ENCODE results near the gene ARG2.
A peak's percentile ranks its signal among the peaks of the same experiment; 100 is the strongest.

The ARG2 gene

GRCh38 chr14:67619446-67620216, at the start of gene ARG2:
Gene ARG2 (plus strand): TSS chr14:67619920. CDS start chr14:67619978, 58 bp downstream.
- peak; percentile 77 to 83 for DNase-seq

- no peak for DNase-seq
Observed at GRCh38 chr14:67570453-67570852, 49.3 kb upstream of the ARG2 start.

GRCh38 chr14:67571275-67571990, 48.3 kb upstream of the ARG2 start:
- DNase-seq = peak; percentile 57 to 60

GRCh38 chr14:67571991-67572323, 47.8 kb upstream of the ARG2 start:
- no peak for DNase-seq

GRCh38 chr14:67572608-67573007, 47.1 kb upstream of the ARG2 start:
- no peak for DNase-seq

- no peak for DNase-seq
Observed at GRCh38 chr14:67573228-67574010, 46.3 kb upstream of the ARG2 start.

GRCh38 chr14:67574156-67574555, 45.6 kb upstream of the ARG2 start:
- no peak for DNase-seq

GRCh38 chr14:67574806-67575205, 44.9 kb upstream of the ARG2 start:
- DNase-seq = no peak

- DNase-seq = peak; percentile 58 to 62
Observed at GRCh38 chr14:67575684-67576083, 44.0 kb upstream of the ARG2 start.

GRCh38 chr14:67576216-67576955, 43.3 kb upstream of the ARG2 start:
- DNase-seq = no peak

- DNase-seq = no peak
Observed at GRCh38 chr14:67577181-67577808, 42.4 kb upstream of the ARG2 start.

GRCh38 chr14:67577909-67578749, 41.6 kb upstream of the ARG2 start:
- no peak for DNase-seq

- DNase-seq = no peak
Observed at GRCh38 chr14:67579040-67579439, 40.7 kb upstream of the ARG2 start.

- DNase-seq = no peak
Observed at GRCh38 chr14:67579636-67580035, 40.1 kb upstream of the ARG2 start.

GRCh38 chr14:67580336-67581171, 39.2 kb upstream of the ARG2 start:
- DNase-seq = no peak

- no peak for DNase-seq
Observed at GRCh38 chr14:67581643-67582042, 38.1 kb upstream of the ARG2 start.

GRCh38 chr14:67582061-67582460, 37.7 kb upstream of the ARG2 start:
- no peak for DNase-seq

GRCh38 chr14:67583711-67584644, 35.7 kb upstream of the ARG2 start:
- DNase-seq = peak; percentile 41 to 58

GRCh38 chr14:67584978-67585377, 34.7 kb upstream of the ARG2 start:
- DNase-seq = no peak
